ENCODE data around the gene CD226.
"Not testable (repeated sequence)": the region's sequence is repeated elsewhere in the genome, so short reads cannot be mapped to it uniquely, and the experiment has no call there.

CD226 gene

DNA sequence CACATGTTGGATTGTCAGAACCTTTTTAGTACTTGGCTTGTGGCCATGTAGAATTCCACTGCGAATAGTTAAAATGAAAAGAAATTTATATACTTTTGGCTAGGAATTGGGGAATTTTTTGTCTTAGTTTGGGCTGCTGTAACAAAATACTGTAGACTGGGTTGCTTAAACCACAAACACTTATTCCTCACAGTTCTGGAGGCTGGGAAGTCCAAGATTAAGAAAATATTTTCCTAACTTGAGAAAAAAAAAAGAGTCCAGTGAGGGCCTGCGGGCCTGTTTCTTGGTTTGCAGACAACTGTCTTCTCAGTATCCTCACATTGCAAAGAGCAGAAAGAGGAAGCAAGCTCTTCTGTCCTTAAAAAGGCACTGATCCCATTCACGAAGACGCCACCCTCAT is 81.9 kb downstream of the CD226 start:
- no peak for DNase-seq

DNA sequence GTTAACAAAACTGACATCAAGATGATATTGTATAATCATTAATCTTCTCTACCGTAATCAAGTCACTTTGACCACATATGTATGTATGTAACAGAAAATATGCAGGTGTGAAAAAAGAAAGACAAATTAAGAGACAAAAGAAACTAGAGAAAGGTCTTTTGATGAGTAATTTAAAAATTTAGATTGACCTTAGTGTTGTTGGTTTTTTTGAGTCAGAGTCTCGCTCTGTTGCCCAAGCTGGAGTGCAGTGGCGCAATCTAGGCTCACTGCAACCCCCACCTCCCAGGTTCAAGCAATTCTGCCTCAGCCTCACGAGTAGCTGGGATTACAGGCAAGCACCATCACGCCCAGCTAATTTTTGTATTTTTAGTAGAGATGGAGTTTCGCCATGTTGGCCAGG is 82.9 kb downstream of the CD226 start:
- not testable (repeated sequence) for DNase-seq

- no peak for DNase-seq
Observed at GRCh38 chr18:69858897-69859296, 88.8 kb downstream of the CD226 start.

- DNase-seq, result no peak
Observed at GRCh38 chr18:69854455-69854854, 93.2 kb downstream of the CD226 start.

- no peak for DNase-seq
Observed at GRCh38 chr18:69853051-69853450, 94.6 kb downstream of the CD226 start.

- peak; percentile 99 for DNase-seq
Observed at GRCh38 chr18:69845593-69846506, 101.8 kb downstream of the CD226 start.

DNA sequence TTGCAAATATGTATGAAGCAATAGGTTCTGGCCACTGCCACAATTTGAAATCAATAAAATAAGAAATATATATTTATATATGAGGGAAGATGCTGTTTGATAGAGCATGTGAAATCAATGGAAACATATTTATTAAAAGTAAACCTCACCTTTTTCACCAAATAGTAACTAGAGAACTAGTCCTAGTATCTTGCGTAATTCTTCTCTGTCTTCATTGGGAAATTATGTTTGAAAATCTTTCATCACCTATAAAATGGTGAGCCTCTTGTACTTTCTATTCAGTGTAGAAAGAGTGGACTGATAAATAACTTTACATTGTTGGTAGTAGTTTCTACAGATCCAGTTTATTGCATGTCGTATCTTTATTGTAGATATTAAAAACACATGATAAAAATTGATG is 103.0 kb downstream of the CD226 start:
- no peak for DNase-seq

DNA sequence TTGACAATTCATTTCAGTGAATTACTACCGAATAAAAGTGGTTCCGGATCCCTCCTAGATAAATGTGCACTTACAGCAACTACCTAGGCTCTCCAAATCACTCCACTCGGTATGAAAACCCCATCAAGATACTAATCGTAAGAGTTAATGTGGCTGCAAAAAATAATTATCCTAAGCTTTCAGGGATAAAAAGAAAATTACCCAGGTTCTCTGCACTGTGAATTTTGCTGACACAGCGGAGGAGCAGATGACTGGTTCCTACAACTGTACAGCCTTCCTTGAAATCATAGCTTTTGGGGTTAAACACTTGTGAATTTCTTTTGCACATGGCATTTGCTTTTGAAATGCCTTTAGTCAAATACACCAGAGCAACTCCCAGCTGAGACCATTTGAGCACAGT is 104.7 kb downstream of the CD226 start:
- peak; percentile 43 for DNase-seq

DNA sequence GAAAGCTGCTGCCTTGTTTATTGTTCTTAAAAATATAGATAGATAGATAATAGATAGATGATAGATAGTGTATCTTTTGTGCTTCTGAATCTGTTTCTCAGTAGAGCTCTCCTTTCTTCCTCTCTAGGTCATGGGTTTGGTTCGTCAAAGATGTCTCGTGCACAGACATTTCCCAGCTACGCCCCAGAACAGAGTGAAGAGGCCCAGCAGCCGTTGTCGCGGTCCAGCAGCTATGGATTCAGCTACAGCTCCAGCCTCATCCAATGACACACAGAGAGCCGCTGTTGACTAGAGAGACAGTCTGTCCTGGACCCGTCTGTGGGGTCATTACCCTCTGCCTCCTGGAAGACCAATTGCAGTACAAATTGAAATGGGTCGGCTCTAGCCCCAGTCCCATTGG is 106.6 kb downstream of the CD226 start:
- no peak for DNase-seq

DNA sequence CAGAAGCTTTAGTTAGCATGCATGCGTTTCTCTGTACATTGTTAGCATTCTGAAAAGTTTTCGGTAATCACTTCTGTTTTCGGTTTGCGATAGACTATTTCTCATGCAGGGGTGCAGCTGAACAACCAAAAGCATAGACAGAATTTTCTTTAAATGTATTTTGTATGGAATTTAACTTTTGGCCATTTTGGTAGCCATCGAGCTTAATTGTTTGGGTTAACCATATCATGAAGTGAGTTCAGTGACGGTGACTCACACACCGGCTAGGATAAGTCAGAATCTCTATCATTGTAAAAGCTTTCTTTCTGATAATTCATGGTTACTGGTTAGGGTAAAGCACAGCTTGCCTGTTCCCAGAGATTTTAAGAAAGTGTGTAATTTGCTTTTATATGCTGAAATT is 107.2 kb downstream of the CD226 start:
- no peak for DNase-seq

GRCh38 chr18:69840001-69840400 is 107.7 kb downstream of the CD226 start:
- no peak for DNase-seq

- no peak for DNase-seq
Observed at GRCh38 chr18:69839497-69839896, 108.2 kb downstream of the CD226 start.

DNA sequence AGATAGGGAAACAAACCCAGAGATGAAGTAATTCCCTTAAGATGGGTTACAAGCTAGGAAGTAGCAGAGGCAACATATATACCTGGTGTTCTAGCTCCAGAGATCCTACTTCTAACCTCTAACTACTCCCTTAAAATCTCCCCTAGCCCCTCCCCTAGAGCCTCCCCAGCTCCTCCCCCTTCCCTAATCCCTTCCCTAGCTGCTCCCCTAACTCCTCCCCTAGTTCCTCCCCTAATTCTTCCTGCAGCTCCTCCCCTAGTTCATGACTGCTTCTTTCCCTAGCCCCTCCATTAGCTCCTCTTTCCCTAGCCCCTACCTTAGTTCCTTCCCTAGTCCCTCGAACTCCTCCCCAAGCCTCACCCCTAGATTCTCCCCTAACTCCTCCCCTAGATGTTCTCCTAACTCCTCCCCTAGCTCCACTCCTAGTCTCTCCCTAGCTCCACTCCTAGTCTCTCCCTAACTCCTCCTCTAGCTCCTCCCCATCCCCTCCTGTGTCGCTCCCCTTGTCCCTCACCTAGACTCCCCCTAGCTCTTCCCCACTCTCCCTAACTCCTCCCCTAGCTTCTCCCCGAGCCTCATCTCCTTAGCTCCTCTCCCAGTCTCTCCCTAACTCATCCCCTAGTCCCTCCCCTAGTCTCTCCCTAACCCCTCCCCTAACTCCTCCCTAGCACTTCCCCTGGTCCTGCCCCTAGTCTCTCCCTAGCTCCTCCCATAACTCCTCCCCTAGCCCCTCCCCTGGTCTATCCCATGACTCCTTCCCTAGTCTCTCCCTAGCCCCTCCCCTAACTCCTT is 108.9 kb downstream of the CD226 start:
- no peak for DNase-seq

DNA sequence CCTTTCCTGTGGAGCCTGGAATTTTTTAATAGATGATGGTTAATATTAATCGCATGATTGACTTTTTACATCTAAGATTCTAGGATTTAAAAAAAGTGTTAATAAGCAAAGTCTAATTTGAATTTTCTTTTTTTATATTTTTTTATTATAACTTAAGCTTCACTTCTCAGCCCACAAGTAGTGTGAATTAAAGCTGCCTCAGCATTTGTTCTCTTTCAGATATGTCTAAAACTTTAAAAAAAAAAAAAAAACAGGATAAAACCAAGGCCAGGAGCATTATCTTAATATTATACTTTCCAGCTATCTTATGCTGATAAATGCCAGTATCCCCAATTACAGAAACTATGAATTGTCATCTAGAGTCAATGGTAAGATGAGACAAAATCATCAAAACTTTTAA is 109.7 kb downstream of the CD226 start:
- DNase-seq, result no peak

GRCh38 chr18:69834980-69835379 is 112.7 kb downstream of the CD226 start:
- DNase-seq, result not testable (repeated sequence)

GRCh38 chr18:69830189-69830588 is 117.5 kb downstream of the CD226 start:
- no peak for DNase-seq

GRCh38 chr18:69820538-69820937 is 127.1 kb downstream of the CD226 start:
- no peak for DNase-seq

DNA sequence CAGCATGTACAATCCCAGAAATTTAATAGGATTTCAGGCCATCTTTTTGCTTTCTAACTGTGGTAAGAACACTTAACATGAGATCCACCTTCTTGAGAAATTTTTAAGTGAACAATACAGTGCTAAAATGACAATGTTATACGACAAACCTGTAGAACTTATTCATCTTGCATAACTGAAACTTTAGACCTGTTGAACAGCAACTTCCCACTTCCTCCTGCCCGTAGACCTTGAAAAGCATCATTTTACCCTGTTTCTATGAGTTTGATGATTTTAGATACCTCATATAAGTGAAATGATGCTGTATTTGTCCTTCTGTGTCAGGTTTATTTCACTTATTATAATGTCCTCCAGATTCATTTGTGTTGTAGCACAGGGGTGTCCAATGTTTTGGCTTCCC is 128.2 kb downstream of the CD226 start:
- DNase-seq, result no peak

GRCh38 chr18:69817335-69817940 is 130.2 kb downstream of the CD226 start:
- DNase-seq, result no peak

DNA sequence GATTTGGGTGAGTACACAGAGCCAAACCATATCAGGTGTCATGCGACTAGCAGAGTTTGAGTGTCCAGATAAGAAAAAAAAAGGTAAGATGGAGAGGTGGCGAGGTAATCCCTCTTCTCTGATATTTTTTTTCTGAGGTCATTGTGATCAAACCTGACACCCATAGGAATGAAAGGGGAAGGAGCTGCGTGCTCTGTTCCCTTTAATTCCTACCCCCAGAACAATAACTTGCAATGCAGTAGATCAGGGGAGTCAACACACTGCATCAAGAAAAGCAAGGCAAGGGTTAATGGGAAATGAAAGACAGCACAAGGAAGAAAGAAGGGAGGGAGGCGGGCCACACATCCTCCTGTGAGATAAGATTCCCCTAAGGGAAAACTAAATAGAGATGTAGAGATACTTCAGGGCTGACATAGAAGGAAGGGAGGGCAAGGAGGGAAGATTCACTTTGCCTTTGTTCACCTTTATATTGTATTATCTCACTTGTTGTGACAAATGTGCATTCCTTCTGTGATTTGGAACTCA is 132.8 kb downstream of the CD226 start:
- DNase-seq, result no peak

DNA sequence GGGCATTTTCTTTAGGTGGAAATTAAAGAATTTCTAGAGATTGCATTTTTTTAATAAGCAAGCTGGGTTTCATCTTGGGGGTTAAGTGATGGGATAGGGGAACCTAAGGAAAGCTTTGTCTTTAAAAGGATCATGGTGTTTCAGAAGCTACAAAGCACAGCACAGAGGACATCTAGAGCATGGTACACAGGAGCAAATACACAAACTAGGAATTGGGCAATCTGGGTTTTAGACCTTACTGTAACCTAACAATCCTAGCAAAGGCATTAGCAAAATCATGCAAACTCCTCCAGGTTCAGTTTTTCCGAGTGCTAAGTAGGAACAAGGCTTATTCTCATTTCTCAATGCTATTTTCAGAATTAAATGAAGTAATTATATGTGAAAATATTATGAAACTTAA is 134.1 kb downstream of the CD226 start:
- no peak for DNase-seq

DNA sequence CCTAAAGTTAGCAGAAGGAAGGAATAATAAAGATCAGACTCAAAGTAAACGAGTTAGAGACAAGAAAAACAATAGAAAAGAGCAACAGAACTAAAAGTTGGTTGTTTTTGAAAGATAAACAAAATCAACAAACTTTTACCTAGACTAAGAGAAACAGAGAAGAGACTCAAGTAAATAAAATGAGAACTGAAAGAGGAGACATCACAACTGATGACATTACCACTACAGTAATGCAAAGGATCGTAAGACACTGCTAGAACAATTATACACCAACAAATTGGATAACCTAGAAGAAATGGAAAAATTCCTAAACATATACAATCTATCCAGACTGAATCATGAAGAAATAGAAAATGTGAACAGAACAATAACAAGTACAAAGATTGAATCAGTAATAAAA is 139.3 kb downstream of the CD226 start:
- DNase-seq, result no peak

- no peak for DNase-seq
Observed at GRCh38 chr18:69804776-69805501, 142.7 kb downstream of the CD226 start.

Measured in NCI-H1105 treated with DMSO at 0.1 percent for 48 hours (cell line).